HG03139 (cell line): ENCODE data around the gene KLHDC10.
"Not testable (repeated sequence)": the region's sequence is repeated elsewhere in the genome, so short reads cannot be mapped to it uniquely, and the experiment has no call there.

Source experiments
- ATAC-seq: cut with Tn5 transposase; IDR thresholded peaks from one replicate; pipeline ENCODE4 v1.9.1; 2021; ENCODE audit not compliant: unreplicated experiment

Gene KLHDC10

DNA sequence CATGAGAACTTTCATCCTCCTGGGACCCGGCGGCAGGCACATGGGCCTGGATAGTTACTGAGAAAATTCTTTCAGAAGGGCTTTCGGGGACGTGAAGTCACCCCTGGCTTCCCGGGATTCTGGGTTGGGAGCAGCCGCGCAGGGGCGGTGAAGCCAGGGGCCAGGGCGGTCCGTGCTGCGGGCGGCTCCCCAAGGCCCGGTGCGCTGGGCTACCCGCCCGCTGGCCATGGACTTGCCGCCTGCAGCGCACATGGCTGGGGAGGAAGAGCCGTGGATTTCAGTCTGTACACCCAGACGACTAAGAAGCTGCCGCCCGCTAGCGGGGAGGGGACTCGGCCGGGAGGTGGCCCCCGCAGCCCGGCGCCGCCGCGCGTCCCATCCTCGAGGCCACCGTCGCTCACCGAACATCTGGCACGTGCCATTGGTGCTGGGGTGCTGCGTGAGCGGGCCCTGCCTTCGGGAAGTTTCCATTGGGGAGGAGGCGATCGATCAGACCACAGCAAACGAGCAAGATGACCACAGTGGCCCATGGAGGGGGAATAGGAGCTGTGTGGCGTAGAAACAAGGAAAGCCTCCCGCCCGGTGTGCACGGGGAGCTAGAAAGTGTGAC lies 70.3 kb downstream of the KLHDC10 start:
- ATAC-seq: no peak

DNA sequence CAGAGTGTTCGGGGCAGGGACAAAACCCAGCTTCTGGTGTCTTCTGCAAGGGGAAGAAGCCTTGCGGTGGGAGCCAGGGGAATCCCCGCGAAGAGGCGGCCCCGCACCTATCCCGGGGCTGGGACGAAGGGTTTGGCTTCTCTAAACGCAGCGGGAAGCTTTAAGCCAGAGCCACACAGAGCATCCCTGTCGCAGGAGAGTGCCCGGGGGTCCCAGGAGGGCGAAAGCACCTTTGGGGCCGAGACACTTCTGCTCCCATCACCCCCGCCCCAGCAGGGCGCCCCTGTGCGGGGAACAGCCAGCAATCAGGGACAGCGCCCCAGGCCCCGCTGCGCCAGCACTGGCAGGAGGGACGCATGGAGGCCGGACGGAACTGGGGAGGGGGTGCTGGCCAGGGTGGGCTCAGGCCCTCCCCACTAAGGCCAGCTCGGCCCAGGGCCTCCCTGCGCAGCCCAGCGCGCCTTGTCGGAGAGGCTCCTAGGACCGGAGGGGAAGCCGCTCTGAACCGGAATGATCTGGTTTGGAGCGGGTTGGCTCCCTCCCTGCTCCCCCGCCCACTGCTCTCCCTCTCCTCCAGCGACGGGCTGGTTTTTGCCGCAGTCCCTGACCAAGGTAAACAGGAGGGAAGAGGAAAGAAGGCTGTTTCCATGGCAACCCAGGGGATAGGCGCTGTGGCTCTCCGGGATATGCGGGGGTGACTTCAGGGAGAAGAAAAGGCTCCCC lies 71.0 kb downstream of the KLHDC10 start:
- ATAC-seq: no peak

DNA sequence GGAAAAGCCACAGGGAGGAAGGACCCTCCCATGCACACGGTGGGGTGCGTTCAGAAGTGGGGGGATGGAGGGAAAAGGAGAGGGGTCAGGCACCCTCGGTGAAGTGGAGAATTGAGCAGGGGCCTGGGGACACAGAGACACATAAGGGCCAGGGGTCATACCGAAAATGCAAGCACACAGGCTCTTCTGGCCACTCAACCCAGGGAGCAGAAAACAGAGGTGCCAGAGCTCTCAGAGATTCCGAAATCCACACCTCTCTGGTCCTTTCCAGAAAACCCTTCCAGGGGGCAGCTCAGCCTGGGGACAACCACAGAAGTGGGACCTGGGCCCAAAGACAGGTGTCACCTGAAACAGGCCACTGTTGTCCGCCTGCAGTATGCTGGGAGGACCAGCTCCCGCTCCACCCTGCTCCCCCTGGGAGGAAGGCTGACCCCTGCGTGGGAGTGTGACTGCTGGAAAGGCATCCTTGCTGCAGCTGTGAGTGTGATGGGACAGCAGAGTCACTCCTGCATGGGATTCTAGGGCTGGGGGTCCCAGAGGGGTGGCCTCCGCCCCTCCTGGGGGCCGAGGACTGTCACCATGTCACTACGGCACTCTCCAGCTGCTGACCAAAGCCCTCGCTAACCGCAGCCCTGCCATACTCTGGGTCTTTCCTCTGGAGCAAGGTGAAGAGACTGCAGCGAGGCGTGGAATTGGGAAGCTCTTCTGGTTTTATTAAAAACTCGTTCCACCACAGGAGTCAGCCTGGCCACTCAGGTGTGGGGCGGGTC lies 71.7 kb downstream of the KLHDC10 start:
- no peak for ATAC-seq

DNA sequence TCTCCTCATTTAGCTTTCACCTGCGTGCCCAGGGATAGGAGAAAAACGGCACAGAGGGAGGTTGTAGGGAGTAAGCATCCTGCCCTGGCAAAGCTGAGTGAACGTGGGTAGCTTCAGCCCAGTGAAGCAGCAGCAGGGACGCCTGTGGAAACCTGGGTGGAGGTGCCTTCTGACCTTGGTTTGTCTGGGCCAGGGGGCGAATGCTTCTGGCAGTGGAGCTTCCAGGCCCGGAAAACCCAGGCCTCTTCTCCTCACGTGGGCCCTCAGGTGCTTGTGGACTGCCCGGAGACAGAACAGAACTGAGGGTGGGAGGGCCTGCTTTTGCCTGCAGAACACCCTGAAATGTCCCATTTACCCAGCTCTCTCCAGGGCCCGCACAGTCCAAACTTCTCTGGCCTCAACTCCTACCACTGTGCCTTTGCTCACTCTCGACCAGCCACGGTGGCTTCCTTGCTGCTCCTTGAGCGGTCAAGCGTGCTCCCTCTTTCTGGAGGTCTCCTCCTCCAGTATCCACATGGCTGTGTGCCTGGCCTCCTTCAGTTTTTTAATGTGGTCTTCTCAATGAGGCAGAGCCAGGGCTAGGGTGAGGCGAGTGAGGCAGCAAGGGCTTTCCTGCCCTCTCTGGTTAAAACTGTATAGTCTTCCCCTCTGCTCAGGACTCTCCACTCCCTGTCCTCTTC lies 72.5 kb downstream of the KLHDC10 start:
- no peak for ATAC-seq

DNA sequence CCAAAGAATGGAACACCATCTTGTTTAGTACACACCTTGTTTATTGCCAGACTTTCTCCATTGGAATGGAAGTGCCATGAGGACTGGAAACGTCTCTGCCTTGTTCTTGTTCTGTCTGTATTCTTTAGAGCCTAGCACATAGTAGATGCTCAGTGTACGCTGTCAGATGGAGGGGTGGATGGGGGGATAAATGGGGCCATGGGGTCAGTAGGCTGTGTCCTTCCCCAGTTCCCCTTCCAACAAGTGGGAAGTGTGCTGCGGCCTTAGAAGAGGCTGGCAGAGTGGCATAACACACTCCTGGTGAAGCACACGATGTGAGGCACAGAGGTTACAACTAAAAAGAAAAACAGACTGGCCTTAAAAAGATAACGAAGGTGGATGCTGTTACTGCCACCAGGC lies 73.0 kb downstream of the KLHDC10 start:
- ATAC-seq: no peak

DNA sequence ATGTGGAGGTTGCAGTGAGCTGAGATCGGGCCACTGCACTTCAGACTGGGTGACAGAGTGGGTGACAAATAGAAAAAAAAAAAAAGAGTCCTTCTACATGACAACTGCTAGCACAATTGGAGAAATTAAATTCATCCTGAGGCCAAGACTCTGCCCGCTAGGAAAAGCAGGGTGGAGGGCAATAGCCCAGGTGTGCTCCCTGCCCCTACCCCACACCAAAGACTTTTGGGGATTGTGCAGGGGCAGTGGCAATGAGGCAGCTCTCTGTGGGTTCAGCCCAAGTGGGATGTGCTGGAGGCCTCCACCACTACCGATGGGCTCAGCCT lies 73.6 kb downstream of the KLHDC10 start:
- no peak for ATAC-seq

DNA sequence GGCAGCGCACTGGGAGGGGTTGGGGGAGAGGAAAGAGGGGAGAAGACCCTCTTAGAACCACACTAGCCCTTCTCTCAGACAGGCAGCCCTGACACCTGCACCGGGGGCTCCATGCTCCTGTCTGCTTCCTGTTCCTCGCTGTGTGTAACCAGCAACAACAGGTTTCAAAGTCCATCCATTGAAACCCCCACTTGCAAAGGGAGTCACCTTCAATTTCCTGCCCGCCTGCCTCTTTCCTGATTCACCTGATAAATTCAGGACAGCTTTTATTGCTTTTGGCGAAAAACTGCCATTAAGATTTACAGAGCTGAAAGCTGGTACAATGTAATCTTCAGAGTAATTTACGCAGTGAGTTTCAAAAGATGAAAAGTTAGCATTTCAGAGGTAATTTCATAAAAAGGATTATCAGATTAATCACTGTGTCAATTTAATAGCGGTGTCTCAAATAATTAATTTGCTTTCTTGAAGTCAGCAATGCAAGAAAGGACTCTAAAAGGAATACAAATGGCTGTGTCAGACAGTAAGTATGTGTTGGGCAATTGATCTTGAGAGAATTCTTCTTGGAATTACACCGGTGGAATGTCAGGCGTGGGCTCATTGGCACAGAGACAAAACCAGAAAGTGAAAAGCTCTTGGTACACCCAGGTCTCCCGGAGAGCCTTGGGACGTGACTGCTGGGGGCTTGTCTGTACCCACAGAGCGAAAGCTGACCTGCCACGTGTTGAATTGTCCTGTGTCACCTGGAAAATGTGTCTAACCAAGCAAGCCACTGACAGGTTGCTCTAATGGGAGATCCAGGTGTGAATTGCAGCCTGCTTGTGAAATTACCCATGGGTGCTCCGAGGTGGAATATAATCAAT lies 74.2 kb downstream of the KLHDC10 start:
- no peak for ATAC-seq

DNA sequence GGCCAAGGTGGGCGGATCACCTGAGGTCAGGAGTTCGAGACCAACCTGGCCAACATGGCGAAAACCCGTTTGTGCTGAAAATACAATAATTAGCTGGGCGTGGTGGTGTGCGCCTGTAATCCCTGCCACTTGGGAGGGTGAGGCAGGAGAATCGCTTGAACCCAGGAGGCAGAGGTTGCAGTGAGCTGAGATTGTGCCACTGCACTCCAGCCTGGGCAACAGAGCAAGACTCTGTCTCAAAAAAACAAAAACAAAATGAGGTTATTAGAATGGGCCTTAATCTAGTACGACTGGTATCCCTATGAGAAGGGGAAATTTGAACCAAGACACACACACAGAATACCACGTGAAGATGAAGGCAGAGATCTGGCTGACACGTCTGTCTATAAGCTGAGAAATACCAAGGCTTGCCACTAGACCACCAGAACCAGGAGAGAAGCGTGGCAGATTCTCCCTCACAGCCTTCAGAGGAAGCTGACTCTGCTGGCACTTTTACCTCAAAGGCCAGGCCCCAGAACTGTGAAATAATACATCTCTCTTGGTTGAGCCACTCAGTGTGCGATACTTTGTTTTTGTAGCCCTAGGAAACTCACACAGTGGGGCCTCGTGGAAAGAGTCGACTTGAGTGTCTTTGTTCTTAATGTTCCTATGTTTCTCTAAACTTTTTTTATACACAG lies 75.2 kb downstream of the KLHDC10 start:
- no peak for ATAC-seq

DNA sequence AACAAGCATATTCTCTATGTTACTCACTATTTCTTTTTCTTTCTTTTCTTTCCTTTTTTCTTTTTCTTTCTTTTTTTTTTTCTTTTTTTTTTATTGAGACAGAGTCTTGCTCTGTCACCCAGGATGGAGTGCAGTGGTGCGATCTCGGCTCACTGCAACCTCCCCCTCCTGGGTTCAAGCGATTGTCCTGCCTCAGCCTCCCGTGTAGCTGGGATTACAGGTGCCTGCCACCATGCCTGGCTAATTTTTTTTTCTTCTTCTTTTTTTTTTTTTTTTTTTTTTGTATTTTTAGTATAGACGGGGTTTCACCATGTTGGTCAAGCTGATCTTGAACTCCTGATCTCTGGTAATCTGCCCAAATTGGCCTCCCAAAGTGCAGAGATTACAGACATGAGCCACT lies 75.8 kb downstream of the KLHDC10 start:
- not testable (repeated sequence) for ATAC-seq

DNA sequence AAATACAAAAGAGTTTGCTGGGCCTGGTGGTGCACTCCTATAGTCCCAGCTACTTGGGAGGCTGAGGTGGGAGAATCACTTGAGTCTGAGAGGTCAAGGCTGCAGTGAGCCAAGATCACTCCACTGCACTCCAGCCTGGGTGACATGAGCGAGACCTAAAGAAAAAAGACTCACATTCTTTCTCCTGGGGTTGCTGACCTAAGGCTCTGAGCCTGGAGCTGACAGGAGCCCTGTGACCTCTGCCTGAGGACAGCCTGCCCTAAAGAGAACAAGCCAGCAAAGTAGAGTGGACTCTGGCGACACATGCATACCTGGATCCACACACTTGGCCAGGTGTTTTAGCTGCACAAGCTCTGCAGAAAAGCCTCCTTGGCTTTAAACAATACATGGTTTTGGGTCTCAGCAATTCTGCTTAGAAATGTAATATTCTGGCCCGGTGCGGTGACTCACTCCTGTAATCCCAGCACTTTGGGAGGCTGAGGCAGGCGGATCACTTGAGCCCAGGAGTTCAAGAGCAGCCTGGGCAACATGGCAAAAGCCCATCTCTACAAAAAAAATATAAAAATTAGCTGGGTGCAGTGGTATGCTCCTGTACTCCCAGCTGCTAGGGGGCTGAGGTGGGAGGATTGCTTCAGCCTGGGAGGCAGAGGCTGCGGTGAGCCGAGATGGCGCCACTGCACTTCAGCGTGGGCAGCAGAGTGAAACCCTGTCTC lies 76.5 kb downstream of the KLHDC10 start:
- ATAC-seq: no peak

DNA sequence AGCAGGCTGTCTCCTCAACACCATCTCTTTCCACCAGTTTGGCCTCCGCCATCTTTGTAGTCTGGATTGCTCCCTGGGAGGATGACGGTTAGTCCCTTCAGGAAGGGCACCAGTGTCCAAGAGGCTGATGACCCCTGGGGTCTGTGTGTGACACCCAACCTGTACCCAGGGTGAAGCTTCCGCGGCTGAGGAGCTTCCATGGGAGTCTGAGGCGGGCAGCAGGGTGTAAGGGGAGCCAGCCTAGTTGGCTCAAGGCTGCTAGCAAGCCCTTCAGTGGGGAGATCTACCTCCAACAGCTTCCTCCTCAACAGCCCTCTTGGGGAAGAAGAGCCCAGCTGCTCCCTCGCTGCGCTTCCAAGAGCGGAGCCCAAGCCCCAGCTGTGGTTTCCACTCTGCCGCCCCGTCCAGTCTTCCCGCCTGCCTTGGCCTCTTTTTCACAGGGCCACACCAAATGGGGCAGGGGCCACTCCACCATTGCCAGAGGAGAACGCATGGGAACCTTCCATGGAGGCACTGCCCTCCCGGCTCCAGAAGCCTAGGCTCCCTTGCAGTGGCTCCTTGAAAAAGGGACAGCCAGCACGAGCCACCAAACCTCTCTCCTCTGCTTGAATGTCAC lies 77.5 kb downstream of the KLHDC10 start:
- no peak for ATAC-seq

DNA sequence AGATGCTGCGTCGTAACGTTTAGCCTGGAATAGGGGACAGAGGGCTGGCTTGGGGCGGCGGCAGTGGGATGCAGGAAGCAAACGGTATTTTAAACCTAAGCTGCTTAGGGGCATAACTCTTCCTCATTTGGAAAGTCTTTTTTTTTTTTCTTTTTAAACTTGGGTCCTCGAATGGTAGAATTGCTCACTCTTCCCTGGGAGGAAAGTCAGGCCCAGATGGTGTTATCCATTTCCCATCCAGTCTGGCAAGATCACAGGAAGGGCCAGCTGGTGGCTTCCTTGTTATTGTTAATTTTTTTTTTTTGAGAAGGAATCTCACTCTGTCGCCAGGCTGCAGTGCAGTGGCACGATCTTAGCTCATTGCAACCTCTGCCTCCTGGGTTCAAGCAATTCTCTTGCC lies 78.2 kb downstream of the KLHDC10 start:
- ATAC-seq: no peak

DNA sequence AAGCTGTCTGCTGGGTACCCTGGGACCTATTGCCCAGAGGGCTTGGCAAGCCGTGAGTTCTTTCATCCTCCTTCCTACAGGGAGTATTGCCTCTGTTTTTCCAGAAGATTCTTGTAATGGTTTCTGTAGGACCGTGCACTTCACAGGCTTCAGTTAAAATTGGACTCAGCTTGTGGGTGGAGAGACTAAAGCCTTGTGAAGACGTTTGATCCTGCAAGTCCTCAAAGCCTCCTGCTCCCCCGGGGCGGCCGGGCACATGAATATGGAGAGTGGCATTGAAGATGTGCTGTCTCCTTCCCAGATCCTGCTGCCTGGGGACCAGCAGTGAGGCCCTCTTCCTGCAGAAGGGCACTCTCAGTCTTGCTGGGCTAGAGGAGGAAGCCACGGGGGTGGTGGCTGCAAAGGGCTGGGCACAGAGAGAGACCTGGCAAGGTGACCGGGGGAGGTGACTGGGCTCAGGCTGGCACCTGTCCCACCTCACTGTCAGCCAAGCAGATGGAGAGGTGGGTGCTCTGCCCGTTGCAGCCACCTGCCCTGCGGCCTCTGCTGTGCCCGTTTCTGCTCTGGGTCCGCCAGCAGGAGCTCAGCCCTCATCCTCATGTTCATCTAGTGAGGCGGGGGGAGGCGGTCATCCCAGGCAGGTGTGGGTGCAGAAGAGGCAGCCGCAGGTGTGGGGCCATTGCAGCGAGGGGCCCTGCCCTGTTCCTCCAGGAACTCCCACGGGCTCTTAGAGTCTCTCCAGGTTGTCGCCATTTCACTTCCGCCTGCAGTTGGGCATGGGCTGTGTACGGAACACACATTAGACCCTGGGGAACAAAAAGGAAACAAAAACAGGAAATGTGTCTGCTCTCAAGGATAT lies 79.2 kb downstream of the KLHDC10 start:
- peak; percentile 42 for ATAC-seq

DNA sequence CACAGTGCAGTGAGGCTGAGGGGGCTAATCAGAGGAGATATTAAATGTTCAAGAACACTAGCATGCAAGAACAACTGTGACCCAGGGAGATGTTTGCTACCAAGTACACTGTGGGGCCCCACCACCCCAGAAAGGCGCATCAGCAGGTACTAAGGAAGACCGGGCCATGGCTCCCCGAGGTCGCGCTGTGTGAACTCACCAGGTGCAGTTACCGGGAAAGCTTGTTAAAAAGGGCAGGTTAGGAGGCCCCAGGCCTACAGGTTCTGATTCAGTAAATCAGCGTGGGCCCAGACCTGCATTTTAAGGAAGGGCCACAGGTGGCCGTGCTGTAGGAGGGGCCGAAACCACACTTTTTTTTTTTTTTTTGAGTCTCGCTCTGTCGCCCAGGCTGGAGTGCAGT lies 80.3 kb downstream of the KLHDC10 start:
- ATAC-seq: no peak

DNA sequence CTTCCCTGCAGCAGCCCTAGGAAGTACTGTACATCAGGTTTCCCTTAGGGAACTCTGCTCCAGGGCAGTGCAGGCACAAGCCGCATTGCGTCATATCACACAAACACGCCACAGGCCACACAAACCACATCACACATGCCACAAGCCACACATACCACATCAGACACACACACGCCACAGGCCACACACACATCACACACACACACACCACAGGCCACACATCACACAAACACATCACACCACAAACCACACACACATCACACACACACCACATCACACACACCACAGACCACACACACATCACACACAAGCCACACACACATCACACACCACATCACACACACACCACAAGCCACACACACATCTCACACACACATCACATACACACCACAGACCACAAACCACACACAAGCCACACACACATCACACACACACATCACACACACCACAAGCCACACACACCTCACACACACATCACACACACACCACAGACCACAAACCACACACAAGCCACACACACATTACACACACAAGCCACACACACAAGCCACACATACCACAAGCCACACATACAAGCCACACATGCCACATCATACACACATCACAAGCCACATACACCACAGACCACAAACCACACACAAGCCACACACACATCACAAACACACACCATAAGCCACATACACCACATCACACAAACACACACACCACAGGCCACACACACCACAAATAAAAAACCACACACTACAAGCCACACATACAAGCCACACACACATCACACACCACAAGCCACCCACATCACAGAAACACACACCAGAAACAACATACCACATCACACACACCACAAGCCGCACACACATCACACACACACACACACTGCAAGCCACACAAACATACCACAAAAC lies 81.5 kb downstream of the KLHDC10 start:
- ATAC-seq: no peak

DNA sequence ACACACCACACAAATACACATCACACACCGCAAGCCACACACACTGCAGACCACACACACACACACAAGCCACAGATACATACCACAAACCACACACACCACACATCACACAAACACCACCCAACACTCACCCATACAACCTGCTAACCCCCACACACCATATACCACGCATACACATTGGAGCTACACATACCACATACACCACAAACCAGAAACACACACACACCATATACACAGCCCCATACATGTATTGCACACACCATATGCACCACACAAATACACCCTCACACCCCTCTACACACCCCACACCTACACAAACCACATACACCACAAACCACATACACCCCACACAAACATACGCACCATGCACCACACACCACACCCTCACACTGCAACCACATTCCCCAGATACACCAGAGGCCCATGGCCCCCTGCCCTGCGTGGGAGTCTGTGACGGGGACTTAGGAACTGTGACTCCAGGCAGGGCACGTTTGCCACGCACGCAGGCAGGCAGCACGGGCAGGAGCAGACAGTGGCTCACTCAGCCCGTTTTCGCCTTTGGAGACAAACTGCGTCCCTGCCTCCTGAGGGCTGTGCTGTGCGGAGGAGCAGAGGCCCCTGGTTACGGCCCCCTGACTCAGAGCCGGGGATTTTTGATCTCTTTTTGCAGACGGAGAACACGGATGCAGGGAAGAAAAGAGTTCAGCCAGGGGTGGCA lies 82.3 kb downstream of the KLHDC10 start:
- no peak for ATAC-seq
